ENCODE results near the gene PUSL1. TPM values are rescaled to one million over a fixed set of nuclear protein-coding genes. Genes with fewer than 3 reads are reported as not detected.

PUSL1 gene
- total and polyA plus RNA-seq, 2 experiments from 2014 or later, result 41.5 to 55.8 TPM

DNA sequence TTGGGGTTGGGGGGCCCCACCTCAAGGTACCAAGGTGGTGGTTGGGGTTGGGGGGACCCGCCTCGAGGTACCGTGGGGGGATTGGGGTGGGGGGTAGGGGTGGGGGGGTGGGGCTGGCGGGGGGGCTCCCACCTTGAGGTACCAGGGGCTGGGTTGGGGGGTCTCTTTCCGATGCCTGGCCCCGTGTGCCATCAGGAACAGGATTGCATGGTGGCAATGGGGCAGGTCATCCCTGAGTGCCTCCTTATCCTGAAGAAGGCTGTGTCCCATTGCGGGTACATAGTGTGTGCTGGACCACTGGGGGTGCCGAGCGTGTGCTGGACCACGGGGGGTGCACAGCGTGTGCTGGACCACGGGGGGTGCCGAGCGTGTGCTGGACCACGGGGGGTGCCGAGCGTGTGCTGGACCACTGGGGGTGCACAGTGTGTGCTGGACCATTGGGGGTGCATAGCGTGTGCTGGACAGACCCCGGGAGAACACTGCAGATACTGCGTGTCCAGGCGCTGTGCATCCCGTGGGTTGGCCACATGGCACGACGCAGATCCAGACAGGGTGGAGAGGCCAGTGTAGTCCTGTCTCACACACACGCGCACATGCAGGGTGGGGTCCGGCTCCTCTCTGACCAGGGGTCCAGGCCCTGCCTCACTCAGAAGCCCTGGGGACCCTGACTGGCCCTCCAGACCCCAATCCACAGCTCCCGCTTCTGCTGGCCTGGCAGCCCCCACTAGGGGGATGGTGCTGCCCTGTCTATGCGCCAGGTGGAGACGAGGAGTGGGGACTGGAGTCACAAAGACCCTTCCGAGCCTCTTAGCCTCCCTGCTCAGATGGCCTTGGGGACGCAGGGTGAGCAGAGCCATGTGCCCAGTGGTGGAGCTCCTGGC is 23.9 kb upstream of the PUSL1 start:
- Histone ChIP-seq H4K20me1 (replicated peaks; ENCODE audit: insufficient read depth) (no peaks in the 10 kb centered on the region), H3K27ac (ENCODE audit: low read depth) (no peak overlapping the region; the same call in 1 of the 2 replicates), H3K36me3 (ENCODE audit: insufficient read depth) (no peaks in the 10 kb centered on the region), H3K4me1 (ENCODE audit: insufficient read depth) (no peaks in the 10 kb centered on the region), H2AFZ (no peak overlapping the region), H3K4me3 (no peak overlapping the region), H3K27me3 (ENCODE audit: insufficient read depth) (no peaks in the 10 kb centered on the region), H3F3A (replicated peaks; ENCODE audit: low read depth) (no peaks in the 10 kb centered on the region), H3K79me2 (replicated peaks; ENCODE audit: insufficient read depth) (no peaks in the 10 kb centered on the region), H3K4me2 (no peak overlapping the region), H3K9me2 (ENCODE audit: insufficient read depth) (no peaks in the 10 kb centered on the region)
- H3K27me3 Mint-ChIP-seq (ENCODE audit: insufficient read depth, low read depth, poor library complexity), result peaks cover 5% of the 10 kb centered on the region
- H3K4me1 Mint-ChIP-seq, result no peaks in the 10 kb centered on the region; the same call in 2 of the 3 replicates
- ATAC-seq (peak; percentile 11; the same call in 2 of the 3 replicates), DNase-seq (ENCODE audit: low spot score) (no peak)
- H3K4me3 Mint-ChIP-seq, result no peak overlapping the region
- no peak overlapping the region for H3K27ac Mint-ChIP-seq
- no peak for TF ChIP-seq EZH2 (IDR thresholded peaks at IDR 0.05; ENCODE audit: low read depth, unreplicated experiment)
- TF ChIP-seq CREB1 (CRISPR knock-in tag; IDR thresholded peaks at IDR 0.05; ENCODE audit: low read depth), result no peak
- TF ChIP-seq JUNB (IDR thresholded peaks at IDR 0.05; ENCODE audit: unreplicated experiment), result no peak
- TF ChIP-seq, protein P1, sequence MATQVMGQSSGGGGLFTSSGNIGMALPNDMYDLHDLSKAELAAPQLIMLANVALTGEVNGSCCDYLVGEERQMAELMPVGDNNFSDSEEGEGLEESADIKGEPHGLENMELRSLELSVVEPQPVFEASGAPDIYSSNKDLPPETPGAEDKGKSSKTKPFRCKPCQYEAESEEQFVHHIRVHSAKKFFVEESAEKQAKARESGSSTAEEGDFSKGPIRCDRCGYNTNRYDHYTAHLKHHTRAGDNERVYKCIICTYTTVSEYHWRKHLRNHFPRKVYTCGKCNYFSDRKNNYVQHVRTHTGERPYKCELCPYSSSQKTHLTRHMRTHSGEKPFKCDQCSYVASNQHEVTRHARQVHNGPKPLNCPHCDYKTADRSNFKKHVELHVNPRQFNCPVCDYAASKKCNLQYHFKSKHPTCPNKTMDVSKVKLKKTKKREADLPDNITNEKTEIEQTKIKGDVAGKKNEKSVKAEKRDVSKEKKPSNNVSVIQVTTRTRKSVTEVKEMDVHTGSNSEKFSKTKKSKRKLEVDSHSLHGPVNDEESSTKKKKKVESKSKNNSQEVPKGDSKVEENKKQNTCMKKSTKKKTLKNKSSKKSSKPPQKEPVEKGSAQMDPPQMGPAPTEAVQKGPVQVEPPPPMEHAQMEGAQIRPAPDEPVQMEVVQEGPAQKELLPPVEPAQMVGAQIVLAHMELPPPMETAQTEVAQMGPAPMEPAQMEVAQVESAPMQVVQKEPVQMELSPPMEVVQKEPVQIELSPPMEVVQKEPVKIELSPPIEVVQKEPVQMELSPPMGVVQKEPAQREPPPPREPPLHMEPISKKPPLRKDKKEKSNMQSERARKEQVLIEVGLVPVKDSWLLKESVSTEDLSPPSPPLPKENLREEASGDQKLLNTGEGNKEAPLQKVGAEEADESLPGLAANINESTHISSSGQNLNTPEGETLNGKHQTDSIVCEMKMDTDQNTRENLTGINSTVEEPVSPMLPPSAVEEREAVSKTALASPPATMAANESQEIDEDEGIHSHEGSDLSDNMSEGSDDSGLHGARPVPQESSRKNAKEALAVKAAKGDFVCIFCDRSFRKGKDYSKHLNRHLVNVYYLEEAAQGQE (IDR thresholded peaks at IDR 0.05; ENCODE audit: unreplicated experiment), result no peak
- no peak for TF ChIP-seq NANOG (IDR thresholded peaks at IDR 0.05; ENCODE audit: borderline replicate concordance)
- TF ChIP-seq, protein P2, sequence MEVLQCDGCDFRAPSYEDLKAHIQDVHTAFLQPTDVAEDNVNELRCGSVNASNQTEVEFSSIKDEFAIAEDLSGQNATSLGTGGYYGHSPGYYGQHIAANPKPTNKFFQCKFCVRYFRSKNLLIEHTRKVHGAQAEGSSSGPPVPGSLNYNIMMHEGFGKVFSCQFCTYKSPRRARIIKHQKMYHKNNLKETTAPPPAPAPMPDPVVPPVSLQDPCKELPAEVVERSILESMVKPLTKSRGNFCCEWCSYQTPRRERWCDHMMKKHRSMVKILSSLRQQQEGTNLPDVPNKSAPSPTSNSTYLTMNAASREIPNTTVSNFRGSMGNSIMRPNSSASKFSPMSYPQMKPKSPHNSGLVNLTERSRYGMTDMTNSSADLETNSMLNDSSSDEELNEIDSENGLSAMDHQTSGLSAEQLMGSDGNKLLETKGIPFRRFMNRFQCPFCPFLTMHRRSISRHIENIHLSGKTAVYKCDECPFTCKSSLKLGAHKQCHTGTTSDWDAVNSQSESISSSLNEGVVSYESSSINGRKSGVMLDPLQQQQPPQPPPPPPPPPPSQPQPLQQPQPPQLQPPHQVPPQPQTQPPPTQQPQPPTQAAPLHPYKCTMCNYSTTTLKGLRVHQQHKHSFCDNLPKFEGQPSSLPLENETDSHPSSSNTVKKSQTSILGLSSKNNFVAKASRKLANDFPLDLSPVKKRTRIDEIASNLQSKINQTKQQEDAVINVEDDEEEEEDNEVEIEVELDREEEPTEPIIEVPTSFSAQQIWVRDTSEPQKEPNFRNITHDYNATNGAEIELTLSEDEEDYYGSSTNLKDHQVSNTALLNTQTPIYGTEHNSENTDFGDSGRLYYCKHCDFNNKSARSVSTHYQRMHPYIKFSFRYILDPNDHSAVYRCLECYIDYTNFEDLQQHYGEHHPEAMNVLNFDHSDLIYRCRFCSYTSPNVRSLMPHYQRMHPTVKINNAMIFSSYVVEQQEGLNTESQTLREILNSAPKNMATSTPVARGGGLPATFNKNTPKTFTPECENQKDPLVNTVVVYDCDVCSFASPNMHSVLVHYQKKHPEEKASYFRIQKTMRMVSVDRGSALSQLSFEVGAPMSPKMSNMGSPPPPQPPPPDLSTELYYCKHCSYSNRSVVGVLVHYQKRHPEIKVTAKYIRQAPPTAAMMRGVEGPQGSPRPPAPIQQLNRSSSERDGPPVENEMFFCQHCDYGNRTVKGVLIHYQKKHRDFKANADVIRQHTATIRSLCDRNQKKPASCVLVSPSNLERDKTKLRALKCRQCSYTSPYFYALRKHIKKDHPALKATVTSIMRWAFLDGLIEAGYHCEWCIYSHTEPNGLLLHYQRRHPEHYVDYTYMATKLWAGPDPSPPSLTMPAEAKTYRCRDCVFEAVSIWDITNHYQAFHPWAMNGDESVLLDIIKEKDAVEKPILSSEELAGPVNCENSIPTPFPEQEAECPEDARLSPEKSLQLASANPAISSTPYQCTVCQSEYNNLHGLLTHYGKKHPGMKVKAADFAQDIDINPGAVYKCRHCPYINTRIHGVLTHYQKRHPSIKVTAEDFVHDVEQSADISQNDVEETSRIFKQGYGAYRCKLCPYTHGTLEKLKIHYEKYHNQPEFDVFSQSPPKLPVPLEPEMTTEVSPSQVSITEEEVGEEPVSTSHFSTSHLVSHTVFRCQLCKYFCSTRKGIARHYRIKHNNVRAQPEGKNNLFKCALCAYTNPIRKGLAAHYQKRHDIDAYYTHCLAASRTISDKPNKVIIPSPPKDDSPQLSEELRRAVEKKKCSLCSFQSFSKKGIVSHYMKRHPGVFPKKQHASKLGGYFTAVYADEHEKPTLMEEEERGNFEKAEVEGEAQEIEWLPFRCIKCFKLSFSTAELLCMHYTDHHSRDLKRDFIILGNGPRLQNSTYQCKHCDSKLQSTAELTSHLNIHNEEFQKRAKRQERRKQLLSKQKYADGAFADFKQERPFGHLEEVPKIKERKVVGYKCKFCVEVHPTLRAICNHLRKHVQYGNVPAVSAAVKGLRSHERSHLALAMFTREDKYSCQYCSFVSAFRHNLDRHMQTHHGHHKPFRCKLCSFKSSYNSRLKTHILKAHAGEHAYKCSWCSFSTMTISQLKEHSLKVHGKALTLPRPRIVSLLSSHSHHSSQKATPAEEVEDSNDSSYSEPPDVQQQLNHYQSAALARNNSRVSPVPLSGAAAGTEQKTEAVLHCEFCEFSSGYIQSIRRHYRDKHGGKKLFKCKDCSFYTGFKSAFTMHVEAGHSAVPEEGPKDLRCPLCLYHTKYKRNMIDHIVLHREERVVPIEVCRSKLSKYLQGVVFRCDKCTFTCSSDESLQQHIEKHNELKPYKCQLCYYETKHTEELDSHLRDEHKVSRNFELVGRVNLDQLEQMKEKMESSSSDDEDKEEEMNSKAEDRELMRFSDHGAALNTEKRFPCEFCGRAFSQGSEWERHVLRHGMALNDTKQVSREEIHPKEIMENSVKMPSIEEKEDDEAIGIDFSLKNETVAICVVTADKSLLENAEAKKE (CRISPR knock-in tag; IDR thresholded peaks at IDR 0.05), result no peak
- no peak for TF ChIP-seq ZNF331 (CRISPR knock-in tag; IDR thresholded peaks at IDR 0.05; ENCODE audit: low read depth)
- TF ChIP-seq POLR2AphosphoS5 (IDR thresholded peaks at IDR 0.05; ENCODE audit: low read depth), result no peak
- no peak for TF ChIP-seq STAT1 (IDR thresholded peaks at IDR 0.05; ENCODE audit: unreplicated experiment)
- no peak for TF ChIP-seq ZNF114 (CRISPR knock-in tag; IDR thresholded peaks at IDR 0.05)
- TF ChIP-seq CTCF (conservative IDR thresholded peaks at IDR 0.05; ENCODE audit: low read depth in 2 of 2), result no peak
- no peak for TF ChIP-seq ETS1 (IDR thresholded peaks at IDR 0.05)
- TF ChIP-seq EZH2phosphoT487 (IDR thresholded peaks at IDR 0.05; ENCODE audit: unreplicated experiment), result no peak
- H3K36me3 Mint-ChIP-seq (ENCODE audit: low read depth), result no peaks in the 10 kb centered on the region
- no peaks in the 10 kb centered on the region for H3K9me3 Mint-ChIP-seq

All from GM23338 (cell line).